Skeletal muscle satellite cell (primary cell): ENCODE data around the gene EIF2S2.
A peak's percentile ranks its signal among the peaks of the same experiment; 100 is the strongest.
"Not testable (repeated sequence)": the region's sequence is repeated elsewhere in the genome, so short reads cannot be mapped to it uniquely, and the experiment has no call there.

ENCODE experiments used
- H3K27me3 ChIP-seq: 2 replicates; pipeline ENCODE4 v1.7.0; 2013; ENCODE audit warnings: low read length; ENCODE audit not compliant: control insufficient read depth, insufficient read depth
- H3K36me3 ChIP-seq: 2 replicates; pipeline ENCODE4 v1.7.0; 2013; ENCODE audit warnings: mild to moderate bottlenecking, control low read depth, low read length; ENCODE audit not compliant: insufficient read depth
- H3K4me1 ChIP-seq: 2 replicates; pipeline ENCODE4 v1.7.0; 2013; ENCODE audit warnings: low read length; ENCODE audit not compliant: control insufficient read depth, insufficient read depth
- H3K4me2 ChIP-seq: 2 replicates; pipeline ENCODE4 v1.7.0; 2013; ENCODE audit warnings: mild to moderate bottlenecking, low read length
- H3K4me3 ChIP-seq: 2 replicates; pipeline ENCODE4 v1.7.0; 2013; ENCODE audit warnings: low read length
- H3K9ac ChIP-seq: 2 replicates; pipeline ENCODE4 v1.7.0; 2013; ENCODE audit warnings: mild to moderate bottlenecking, low read depth, low read length, moderate library complexity
- H3K9me3 ChIP-seq: replicated peaks from 2 replicates; pipeline ENCODE4 v1.7.0; 2013; ENCODE audit warnings: mild to moderate bottlenecking, control low read depth, low read length

The EIF2S2 gene

GRCh38 chr20:34133365-34133860 is 21.4 kb upstream of the EIF2S2 start:
- H3K4me1 ChIP-seq, H3K36me3 ChIP-seq, H3K4me3 ChIP-seq, H3K9ac ChIP-seq, H3K4me2 ChIP-seq, H3K9me3 ChIP-seq: not testable (repeated sequence)
- H3K27me3 ChIP-seq, result peaks cover 36% of the 10 kb centered on the region

- H3K4me1 ChIP-seq, H3K9me3 ChIP-seq, H3K4me3 ChIP-seq, H3K4me2 ChIP-seq, H3K9ac ChIP-seq, H3K36me3 ChIP-seq: not testable (repeated sequence)
- H3K27me3 ChIP-seq, result peaks cover 39% of the 10 kb centered on the region
Measured at GRCh38 chr20:34132943-34133342, 20.9 kb upstream of the EIF2S2 start.

- H3K9ac ChIP-seq, H3K4me2 ChIP-seq, H3K36me3 ChIP-seq, H3K4me1 ChIP-seq, H3K4me3 ChIP-seq, H3K9me3 ChIP-seq: not testable (repeated sequence)
- H3K27me3 ChIP-seq, result peaks cover 42% of the 10 kb centered on the region
Measured at GRCh38 chr20:34132491-34132890, 20.4 kb upstream of the EIF2S2 start.

- H3K27me3 ChIP-seq, result peaks cover 46% of the 10 kb centered on the region
- no peaks in the 10 kb centered on the region for H3K36me3 ChIP-seq
- H3K9me3 ChIP-seq, result no peaks in the 10 kb centered on the region
- no peaks in the 10 kb centered on the region for H3K4me1 ChIP-seq
- H3K4me2 ChIP-seq, result no peak overlapping the region
- no peak overlapping the region for H3K9ac ChIP-seq
- H3K4me3 ChIP-seq, result no peak overlapping the region
Measured at GRCh38 chr20:34131491-34131890, 19.4 kb upstream of the EIF2S2 start.

- Histone ChIP-seq H3K9me3 (no peaks in the 10 kb centered on the region), H3K9ac (no peak overlapping the region), H3K4me1 (no peaks in the 10 kb centered on the region), H3K4me2 (peak overlapping the region; percentile 34), H3K36me3 (no peaks in the 10 kb centered on the region), H3K4me3 (no peak overlapping the region), H3K27me3 (peaks cover 47% of the 10 kb centered on the region)
Measured at GRCh38 chr20:34129518-34130162, 17.6 kb upstream of the EIF2S2 start.

GRCh38 chr20:34127792-34128191 is 15.7 kb upstream of the EIF2S2 start:
- no peaks in the 10 kb centered on the region for H3K9me3 ChIP-seq
- no peak overlapping the region for H3K4me2 ChIP-seq
- no peaks in the 10 kb centered on the region for H3K36me3 ChIP-seq
- H3K27me3 ChIP-seq, result peaks cover 41% of the 10 kb centered on the region
- H3K4me1 ChIP-seq, result no peaks in the 10 kb centered on the region
- no peak overlapping the region for H3K4me3 ChIP-seq
- H3K9ac ChIP-seq, result no peak overlapping the region

GRCh38 chr20:34124469-34125249 is 12.6 kb upstream of the EIF2S2 start:
- Histone ChIP-seq H3K4me2 (no peak overlapping the region), H3K4me1 (no peaks in the 10 kb centered on the region), H3K4me3 (no peak overlapping the region), H3K27me3 (peaks cover 36% of the 10 kb centered on the region), H3K9ac (no peak overlapping the region), H3K9me3 (no peaks in the 10 kb centered on the region), H3K36me3 (no peaks in the 10 kb centered on the region)

- Histone ChIP-seq H3K9me3 (no peaks in the 10 kb centered on the region), H3K4me1 (no peaks in the 10 kb centered on the region), H3K9ac (no peak overlapping the region), H3K4me3 (no peak overlapping the region), H3K4me2 (no peak overlapping the region), H3K36me3 (no peaks in the 10 kb centered on the region), H3K27me3 (peaks cover 38% of the 10 kb centered on the region)
Measured at GRCh38 chr20:34123309-34123708, 11.3 kb upstream of the EIF2S2 start.

- H3K9me3 ChIP-seq, result no peaks in the 10 kb centered on the region
- H3K36me3 ChIP-seq, result no peaks in the 10 kb centered on the region
- H3K27me3 ChIP-seq, result peaks cover 33% of the 10 kb centered on the region
- H3K4me3 ChIP-seq, result no peak overlapping the region
- no peak overlapping the region for H3K4me2 ChIP-seq
- no peaks in the 10 kb centered on the region for H3K4me1 ChIP-seq
- H3K9ac ChIP-seq, result no peak overlapping the region
Measured at GRCh38 chr20:34122274-34122980, 10.4 kb upstream of the EIF2S2 start.

GRCh38 chr20:34120213-34120612 is 8.2 kb upstream of the EIF2S2 start:
- Histone ChIP-seq H3K36me3 (no peaks in the 10 kb centered on the region), H3K4me3 (no peak overlapping the region)

GRCh38 chr20:34115232-34115631 is 3.2 kb upstream of the EIF2S2 start:
- H3K4me1 ChIP-seq, result peaks cover 6% of the 10 kb centered on the region
- no peak overlapping the region for H3K4me3 ChIP-seq

More at GRCh38 chr20:34120213-34120612, 8.2 kb upstream of the EIF2S2 start:
- Histone ChIP-seq H3K9ac (no peak overlapping the region), H3K9me3 (no peaks in the 10 kb centered on the region), H3K27me3 (peaks cover 26% of the 10 kb centered on the region), H3K4me2 (no peak overlapping the region), H3K4me1 (no peaks in the 10 kb centered on the region)

More at GRCh38 chr20:34115232-34115631, 3.2 kb upstream of the EIF2S2 start:
- Histone ChIP-seq H3K9me3 (no peaks in the 10 kb centered on the region), H3K4me2 (no peak overlapping the region), H3K27me3 (peaks cover 19% of the 10 kb centered on the region), H3K36me3 (no peaks in the 10 kb centered on the region), H3K9ac (no peak overlapping the region)
